Testis (tissue), 3 donors: ENCODE results near the gene CHCHD3. TPM values are rescaled to one million over a fixed set of nuclear protein-coding genes. Genes with fewer than 3 reads are reported as not detected.

Experiments
- DNase-seq: peaks from one replicate; pipeline ENCODE4 v3.0.0-alpha.2; 2019
- H3K27ac ChIP-seq, 2 donors: fragments of 200-600 bp; sonication (generic); one replicate each; pipeline ENCODE4 v1.5.1; 2019
- H3K27me3 ChIP-seq: fragments of 200-600 bp; sonication (generic); one replicate; pipeline ENCODE4 v1.5.1; 2019
- H3K36me3 ChIP-seq: fragments of 200-600 bp; sonication (generic); one replicate; pipeline ENCODE4 v1.5.1; 2017; ENCODE audit warnings: low read depth; ENCODE audit errors: missing control alignments
- H3K4me1 ChIP-seq: fragments of 200-600 bp; sonication (generic); one replicate; pipeline ENCODE4 v1.5.1; 2019
- H3K4me3 ChIP-seq, 2 donors: fragments of 200-600 bp; sonication (generic); one replicate each; pipeline ENCODE4 v1.5.1; 2017 to 2019
- H3K9me3 ChIP-seq: fragments of 200-600 bp; sonication (generic); one replicate; pipeline ENCODE4 v1.5.1; 2017
- POLR2A ChIP-seq: fragments of 450-650 bp; IDR thresholded peaks from one replicate; pipeline ENCODE4 v1.6.1; 2017; ENCODE audit warnings: antibody characterized with exemption, mild to moderate bottlenecking, moderate library complexity
- WGBS, 2 donors: methylation state at CpG; one replicate each; pipeline ENCODE4 v1.1.5; 2018; 5-methylcytosine and 5-hydroxymethylcytosine counted together
- intact Hi-C: fragments of 100-400 bp; cut with DNase I; formaldehyde crosslinking; loops from one replicate; pipeline ENCODE4 v1.15.1; 2023; ENCODE audit warnings: low total_unique reads
- polyA plus RNA-seq: library from polyadenylated mRNA; stranded (reverse); fragments of 350-450 nt; fragmentation: Illumina TruSeq; extraction: RNeasy Lipid Tissue Mini Kit (QIAGEN cat#74804); gene quantifications from one replicate; pipeline ENCODE4 v1.2.3, GENCODE V29; 2014; ENCODE audit warnings: low read depth, low replicate concordance; ENCODE audit not compliant: insufficient read depth
- total RNA-seq, 2 donors: library from RNA; depleted of rRNA; stranded (reverse); fragments of >200 nt; gene quantifications; one replicate each; pipeline ENCODE4 v1.2.3, GENCODE V29; 2016
- TF ChIP-seq, protein P1 (sequence below), 3 experiments: fragments of 450-650 bp in 2 of 3; fragments of 200-600 bp in 1 of 3; sonication (generic) in 1 of 3; IDR thresholded peaks; one replicate each; pipeline ENCODE4 v1.5.1; 2016 to 2019; ENCODE audit warnings: antibody characterized with exemption in 3 of 3, mild to moderate bottlenecking in 2 of 3, moderate library complexity in 1 of 3

CHCHD3 gene
- total and polyA plus RNA-seq, 3 donors from 2014 or later, result 44.0 to 53.0 (median 47.9) TPM

DNA sequence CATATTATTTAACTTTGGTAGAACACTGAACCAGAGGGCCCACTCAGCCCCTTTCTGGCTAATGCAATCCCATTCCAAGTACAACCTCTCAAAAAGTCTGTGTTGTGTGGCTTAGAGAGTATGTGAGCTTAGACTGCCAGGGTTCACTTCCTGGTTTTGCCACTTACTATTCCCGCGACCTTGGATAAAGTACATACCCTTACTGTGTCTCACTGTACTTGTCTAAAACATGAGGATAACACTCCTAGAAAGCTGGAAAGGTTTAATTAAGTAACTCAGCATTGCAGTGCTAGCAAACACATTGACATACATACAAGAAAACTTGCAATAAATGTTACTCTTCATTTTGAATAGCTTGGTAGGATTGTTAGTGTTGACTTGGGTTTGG, 215.8 kb downstream of the CHCHD3 start:
- no peak for DNase-seq
- WGBS, 2 donors, result 52 to 62% methylated on average over 2 of the region's 2 CpGs
- no peaks in the 10 kb centered on the region for H3K9me3 ChIP-seq
- H3K27ac ChIP-seq, result no peak overlapping the region
- intact Hi-C loops, result no loop called here
- H3K4me3 ChIP-seq, result no peak overlapping the region
- no peaks in the 10 kb centered on the region for H3K27me3 ChIP-seq
- H3K36me3 ChIP-seq, result no peaks in the 10 kb centered on the region
- peaks cover 8% of the 10 kb centered on the region for H3K4me1 ChIP-seq
- TF ChIP-seq, protein P1, sequence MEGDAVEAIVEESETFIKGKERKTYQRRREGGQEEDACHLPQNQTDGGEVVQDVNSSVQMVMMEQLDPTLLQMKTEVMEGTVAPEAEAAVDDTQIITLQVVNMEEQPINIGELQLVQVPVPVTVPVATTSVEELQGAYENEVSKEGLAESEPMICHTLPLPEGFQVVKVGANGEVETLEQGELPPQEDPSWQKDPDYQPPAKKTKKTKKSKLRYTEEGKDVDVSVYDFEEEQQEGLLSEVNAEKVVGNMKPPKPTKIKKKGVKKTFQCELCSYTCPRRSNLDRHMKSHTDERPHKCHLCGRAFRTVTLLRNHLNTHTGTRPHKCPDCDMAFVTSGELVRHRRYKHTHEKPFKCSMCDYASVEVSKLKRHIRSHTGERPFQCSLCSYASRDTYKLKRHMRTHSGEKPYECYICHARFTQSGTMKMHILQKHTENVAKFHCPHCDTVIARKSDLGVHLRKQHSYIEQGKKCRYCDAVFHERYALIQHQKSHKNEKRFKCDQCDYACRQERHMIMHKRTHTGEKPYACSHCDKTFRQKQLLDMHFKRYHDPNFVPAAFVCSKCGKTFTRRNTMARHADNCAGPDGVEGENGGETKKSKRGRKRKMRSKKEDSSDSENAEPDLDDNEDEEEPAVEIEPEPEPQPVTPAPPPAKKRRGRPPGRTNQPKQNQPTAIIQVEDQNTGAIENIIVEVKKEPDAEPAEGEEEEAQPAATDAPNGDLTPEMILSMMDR (IDR thresholded peaks at IDR 0.05), result no peak
- no peak for TF ChIP-seq POLR2A

DNA sequence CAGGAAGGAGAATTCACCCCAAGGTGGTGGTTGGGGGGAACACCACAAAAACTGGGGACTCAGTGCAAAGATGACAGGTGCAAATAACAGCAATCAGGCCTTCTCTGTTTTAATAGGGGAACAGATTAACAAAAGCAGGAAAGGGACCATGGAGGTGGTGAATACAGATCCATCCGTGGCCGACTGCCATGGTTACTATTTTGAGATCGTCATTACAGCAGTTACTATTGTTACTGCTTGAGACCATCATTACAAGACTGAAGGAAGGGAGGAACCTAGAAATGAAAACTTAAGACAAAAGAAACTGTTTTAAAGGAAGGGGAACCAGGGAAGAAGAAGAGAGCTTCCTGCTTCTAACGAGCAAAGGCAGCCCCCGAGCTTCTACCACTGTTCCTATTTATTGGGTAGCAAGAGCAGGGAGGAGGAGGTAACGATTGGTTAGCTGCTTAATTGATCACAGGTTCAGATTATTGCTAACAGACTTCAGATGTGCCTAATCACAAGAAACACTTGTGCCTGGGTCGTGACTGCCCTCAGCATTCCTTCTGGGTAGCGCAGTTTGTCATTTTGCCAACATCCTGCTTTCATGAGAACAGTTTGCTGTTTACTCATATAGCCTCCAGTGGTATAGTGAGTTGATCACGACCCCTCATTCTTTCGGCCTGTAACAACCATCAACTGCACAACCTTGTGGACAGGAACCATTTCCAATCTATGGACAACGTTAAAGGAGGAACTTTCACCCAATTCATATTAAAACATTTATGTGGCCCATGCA, 216.3 kb downstream of the CHCHD3 start:
- TF ChIP-seq POLR2A, result no peak
- TF ChIP-seq, protein P1 (IDR thresholded peaks at IDR 0.05), result no peak
- 66 to 70% methylated on average over 11 of the region's 11 CpGs for WGBS, 2 donors
- Histone ChIP-seq H3K27me3 (no peaks in the 10 kb centered on the region), H3K4me3 (no peak overlapping the region), H3K9me3 (no peaks in the 10 kb centered on the region), H3K27ac (no peak overlapping the region), H3K4me1 (peaks cover 8% of the 10 kb centered on the region), H3K36me3 (no peaks in the 10 kb centered on the region)
- no peak for DNase-seq
- intact Hi-C loops, result no loop called here

DNA sequence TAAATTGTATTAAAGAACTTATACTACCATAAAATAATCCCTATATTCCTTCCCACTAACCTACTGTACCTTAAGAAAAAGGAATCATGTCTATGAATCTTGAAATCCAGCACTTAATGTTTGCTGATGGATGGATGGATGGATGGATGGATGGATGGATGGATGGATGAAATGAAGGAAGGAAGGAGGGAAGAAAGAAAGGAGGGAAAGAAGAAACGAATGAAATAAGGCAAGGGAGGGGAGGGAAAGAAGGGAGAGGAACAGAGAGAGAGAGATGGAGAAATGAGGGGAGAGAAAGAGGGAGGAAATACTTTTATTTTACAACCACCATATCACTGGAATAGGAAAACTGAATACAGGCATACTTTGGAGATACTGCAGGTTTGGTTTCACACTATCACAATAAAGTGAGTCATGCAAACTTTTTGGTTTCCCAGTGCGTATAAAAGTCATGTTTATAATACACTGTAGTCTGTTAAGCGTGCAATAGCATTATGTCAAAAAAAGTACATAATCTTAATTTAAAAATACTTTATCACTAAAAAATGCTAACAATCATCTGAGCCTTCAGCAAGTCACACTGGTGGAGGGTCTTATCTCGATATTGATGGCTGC, 219.8 kb downstream of the CHCHD3 start:
- no peaks in the 10 kb centered on the region for H3K27me3 ChIP-seq
- H3K4me3 ChIP-seq, result no peak overlapping the region
- WGBS, 2 donors, result 90 to 94% methylated on average over 4 of the region's 4 CpGs
- intact Hi-C loops, result no loop called here
- no peak overlapping the region for H3K27ac ChIP-seq
- no peaks in the 10 kb centered on the region for H3K36me3 ChIP-seq
- TF ChIP-seq, protein P1 (IDR thresholded peaks at IDR 0.05), result no peak
- no peak for TF ChIP-seq POLR2A
- H3K4me1 ChIP-seq, result peaks cover 8% of the 10 kb centered on the region
- H3K9me3 ChIP-seq, result no peaks in the 10 kb centered on the region
- DNase-seq, result no peak

DNA sequence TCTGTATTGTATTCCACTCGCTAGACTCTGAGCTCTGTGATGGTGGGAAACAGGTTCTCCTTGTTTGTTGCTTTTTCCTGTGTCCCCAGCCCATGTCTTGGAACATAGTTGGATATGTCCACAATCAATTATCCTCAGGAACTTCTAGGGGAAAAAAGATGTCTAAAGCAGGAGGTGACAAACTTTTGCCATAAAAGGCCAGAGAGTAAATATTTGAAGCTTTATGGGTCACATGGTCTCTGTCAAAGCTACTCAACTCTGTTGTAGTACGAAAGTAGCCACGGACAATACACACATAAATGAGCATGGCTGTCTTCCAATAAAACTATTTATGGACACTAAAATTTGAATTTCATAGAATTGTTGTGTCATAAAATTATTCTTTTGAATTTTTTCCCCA, 220.5 kb downstream of the CHCHD3 start:
- no peaks in the 10 kb centered on the region for H3K36me3 ChIP-seq
- intact Hi-C loops, result no loop called here
- no peaks in the 10 kb centered on the region for H3K27me3 ChIP-seq
- H3K4me3 ChIP-seq, result no peak overlapping the region
- H3K4me1 ChIP-seq, result peaks cover 8% of the 10 kb centered on the region
- 89 to 90% methylated on average over 3 of the region's 3 CpGs for WGBS, 2 donors
- H3K27ac ChIP-seq, result no peak overlapping the region
- no peaks in the 10 kb centered on the region for H3K9me3 ChIP-seq
- DNase-seq, result no peak
- TF ChIP-seq POLR2A, result no peak
- TF ChIP-seq, protein P1 (IDR thresholded peaks at IDR 0.05), result no peak
